Calu3 (cell line): ENCODE results near the gene RBM33. TPM values are rescaled to one million over a fixed set of nuclear protein-coding genes. Genes with fewer than 3 reads are reported as not detected.
"Not testable (repeated sequence)": the region's sequence is repeated elsewhere in the genome, so short reads cannot be mapped to it uniquely, and the experiment has no call there.

Experiments used
- BruUV-seq: library from RNA; stranded (reverse); fragments of 400-500 nt; replicated peaks from 2 replicates; lab custom pipeline; 2021; lab: Mats Ljungman, UMichigan
- CTCF ChIA-PET: fragments of 300-600 bp; sonication (Branson Sonifier 250); formaldehyde crosslinking; loops from one replicate; lab custom pipeline; 2022; ENCODE audit warnings: antibody characterized with exemption; lab: Charles Lee
- DNase-seq: peaks from one replicate; pipeline ENCODE4 v3.0.0; 2022
- H3K27ac Mint-ChIP-seq: one replicate; pipeline ENCODE4 v1.8.0; 2022; ENCODE audit warnings: mixed read lengths; ENCODE audit not compliant: unreplicated experiment
- H3K27me3 Mint-ChIP-seq: one replicate; pipeline ENCODE4 v1.8.0; 2022; ENCODE audit warnings: mixed read lengths; ENCODE audit not compliant: unreplicated experiment
- H3K36me3 Mint-ChIP-seq: one replicate; pipeline ENCODE4 v1.8.0; 2022; ENCODE audit warnings: mild to moderate bottlenecking, moderate library complexity, mixed read lengths; ENCODE audit not compliant: insufficient read depth, unreplicated experiment
- H3K4me1 Mint-ChIP-seq: one replicate; pipeline ENCODE4 v1.8.0; 2022; ENCODE audit warnings: mild to moderate bottlenecking, low read depth, mixed read lengths; ENCODE audit not compliant: unreplicated experiment
- H3K4me3 Mint-ChIP-seq: one replicate; pipeline ENCODE4 v1.8.0; 2022; ENCODE audit warnings: mild to moderate bottlenecking, low read depth, moderate library complexity, mixed read lengths; ENCODE audit not compliant: unreplicated experiment
- H3K9me3 Mint-ChIP-seq: one replicate; pipeline ENCODE4 v1.8.0; 2022; ENCODE audit warnings: low read depth, mixed read lengths; ENCODE audit not compliant: unreplicated experiment
- CTCF ChIP-seq: fragments of 200-600 bp; IDR thresholded peaks from one replicate; pipeline ENCODE4 v1.8.0; 2022; ENCODE audit warnings: antibody characterized with exemption; ENCODE audit not compliant: unreplicated experiment
- intact Hi-C: fragments of 100-400 bp; cut with micrococcal nuclease; formaldehyde crosslinking; loops from one replicate; pipeline ENCODE4 v1.10.0; 2022; ENCODE audit not compliant: unreplicated experiment
- total RNA-seq: library from RNA; stranded (reverse); gene quantifications from 2 replicates; pipeline ENCODE4 v1.2.3, GENCODE V29; 2022

Gene RBM33
- total RNA-seq, 1 experiment from 2014 or later = 82.9 TPM

DNA sequence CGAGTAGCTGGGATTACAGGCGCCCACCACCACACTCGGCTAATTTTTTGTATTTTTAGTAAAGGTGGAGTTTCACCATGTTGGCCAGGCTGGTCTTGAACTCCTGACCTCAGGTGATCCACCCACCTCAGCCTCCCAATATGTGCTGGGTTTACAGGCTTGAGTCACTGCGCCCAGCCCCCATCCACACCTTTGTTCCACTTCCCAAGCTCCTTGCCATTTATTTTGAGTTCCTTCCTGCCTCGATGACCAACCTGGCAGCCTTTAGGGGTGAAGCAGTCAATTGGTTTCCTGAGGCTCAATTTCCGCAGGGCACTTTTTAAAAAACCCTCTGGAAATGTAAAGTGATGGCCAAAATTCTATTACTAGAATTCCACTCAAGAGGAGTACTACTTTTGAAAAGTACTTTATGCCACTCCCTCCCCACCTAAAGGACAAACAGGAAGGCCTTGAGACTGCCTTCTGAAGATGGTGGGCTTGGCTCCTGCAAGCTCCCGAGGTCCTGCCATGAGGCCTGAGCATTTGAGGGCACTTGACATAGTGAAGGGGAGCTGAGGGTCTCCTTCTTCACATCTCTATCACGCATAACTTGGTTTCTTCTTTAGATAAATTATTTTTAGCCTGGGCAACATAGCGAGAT is 32.5 kb upstream of the RBM33 start:
- CTCF ChIA-PET = interaction anchor here (0.7 kb wide), 1 partner anchor 1517 kb away, joined by 3 read pairs; no protein-coding TSS in a partner anchor
- intact Hi-C loops = no loop called here
- H3K9me3 Mint-ChIP-seq = peaks cover 3% of the 10 kb centered on the region
- TF ChIP-seq CTCF = no peak
- no peak for DNase-seq
- BruUV-seq = no TSS peak
- H3K36me3 Mint-ChIP-seq = peaks cover 15% of the 10 kb centered on the region
- no peak overlapping the region for H3K4me3 Mint-ChIP-seq
- no peak overlapping the region for H3K27ac Mint-ChIP-seq
- no peaks in the 10 kb centered on the region for H3K27me3 Mint-ChIP-seq
- peaks cover 8% of the 10 kb centered on the region for H3K4me1 Mint-ChIP-seq

DNA sequence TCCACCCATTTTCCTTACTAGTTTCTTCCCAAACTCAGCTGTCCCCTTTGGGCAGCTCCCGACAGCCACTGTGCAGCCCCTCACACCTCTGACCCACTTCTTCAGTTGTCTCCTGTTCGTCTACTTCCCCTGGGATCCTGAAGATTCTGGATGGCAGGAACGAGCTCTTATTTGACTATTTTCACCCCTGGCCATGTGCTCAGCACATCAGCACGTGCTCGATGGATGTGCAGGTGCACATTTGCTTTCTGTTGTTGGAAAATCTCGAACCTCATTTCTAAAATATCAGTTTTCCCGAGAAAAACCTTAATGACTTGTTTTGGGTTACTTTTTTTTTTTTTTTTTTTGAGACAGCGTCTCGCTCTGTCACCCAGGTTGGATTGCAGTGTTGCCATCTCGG is 31.8 kb upstream of the RBM33 start:
- no peak for DNase-seq
- no peaks in the 10 kb centered on the region for H3K27me3 Mint-ChIP-seq
- no peak overlapping the region for H3K27ac Mint-ChIP-seq
- CTCF ChIA-PET = interaction anchor here (0.7 kb wide), 2 partner anchors 101 to 1516 kb away, joined by 3 to 5 read pairs; no protein-coding TSS in a partner anchor
- H3K36me3 Mint-ChIP-seq = peaks cover 17% of the 10 kb centered on the region
- no peak for TF ChIP-seq CTCF
- H3K4me3 Mint-ChIP-seq = no peak overlapping the region
- no TSS peak for BruUV-seq
- intact Hi-C loops = no loop called here
- H3K9me3 Mint-ChIP-seq = peaks cover 3% of the 10 kb centered on the region
- peaks cover 8% of the 10 kb centered on the region for H3K4me1 Mint-ChIP-seq

DNA sequence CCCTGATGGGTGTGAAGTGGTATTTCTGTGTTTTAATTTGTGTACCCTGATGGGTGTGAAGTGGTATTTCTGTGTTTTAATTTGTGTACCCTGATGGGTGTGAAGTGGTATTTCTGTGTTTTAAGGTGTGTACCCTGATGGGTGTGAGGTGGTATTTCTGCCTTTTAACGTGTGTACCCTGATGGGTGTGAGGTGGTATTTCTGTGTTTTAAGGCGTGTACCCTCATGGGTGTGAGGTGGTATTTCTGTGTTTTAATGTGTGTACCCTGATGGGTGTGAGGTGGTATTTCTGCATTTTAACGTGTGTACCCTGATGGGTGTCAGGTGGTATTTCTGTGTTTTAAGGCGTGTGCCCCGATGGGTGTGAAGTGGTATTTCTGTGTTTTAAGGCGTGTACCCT is 29.4 kb upstream of the RBM33 start:
- H3K27ac Mint-ChIP-seq = peak overlapping the region; percentile 81
- H3K9me3 Mint-ChIP-seq, H3K27me3 Mint-ChIP-seq, CTCF ChIA-PET, DNase-seq, H3K4me3 Mint-ChIP-seq, intact Hi-C loops, BruUV-seq: not testable (repeated sequence)
- H3K4me1 Mint-ChIP-seq = peaks cover 23% of the 10 kb centered on the region
- peaks cover 27% of the 10 kb centered on the region for H3K36me3 Mint-ChIP-seq

- Mint-ChIP-seq H3K9me3 (peaks cover 3% of the 10 kb centered on the region), H3K36me3 (peaks cover 27% of the 10 kb centered on the region), H3K4me3 (peak overlapping the region; percentile 62), H3K27ac (peak overlapping the region; percentile 89), H3K27me3 (no peaks in the 10 kb centered on the region), H3K4me1 (peaks cover 18% of the 10 kb centered on the region)
- no TSS peak for BruUV-seq
- intact Hi-C loops = loop anchor here (1.0 to 2.0 kb wide), 2 partner anchors 21 to 42 kb away; no protein-coding TSS in a partner anchor
- CTCF ChIA-PET = interaction anchor here (0.6 to 1.4 kb wide), 4 partner anchors 20 to 310 kb away, joined by 3 to 8 read pairs (median 5); no protein-coding TSS in a partner anchor
- peak; percentile 90 for DNase-seq
- TF ChIP-seq CTCF = no peak
Observed at GRCh38 chr7:155618708-155619633, 25.5 kb upstream of the RBM33 start.
